Measurements from ENCODE around the gene SLC1A3. TPM values are rescaled to one million over a fixed set of nuclear protein-coding genes. Genes with fewer than 3 reads are reported as not detected.
A peak's percentile ranks its signal among the peaks of the same experiment; 100 is the strongest.

SLC1A3 gene
- polyA plus RNA-seq, 1 donor from 2014 or later, result not detected

DNA sequence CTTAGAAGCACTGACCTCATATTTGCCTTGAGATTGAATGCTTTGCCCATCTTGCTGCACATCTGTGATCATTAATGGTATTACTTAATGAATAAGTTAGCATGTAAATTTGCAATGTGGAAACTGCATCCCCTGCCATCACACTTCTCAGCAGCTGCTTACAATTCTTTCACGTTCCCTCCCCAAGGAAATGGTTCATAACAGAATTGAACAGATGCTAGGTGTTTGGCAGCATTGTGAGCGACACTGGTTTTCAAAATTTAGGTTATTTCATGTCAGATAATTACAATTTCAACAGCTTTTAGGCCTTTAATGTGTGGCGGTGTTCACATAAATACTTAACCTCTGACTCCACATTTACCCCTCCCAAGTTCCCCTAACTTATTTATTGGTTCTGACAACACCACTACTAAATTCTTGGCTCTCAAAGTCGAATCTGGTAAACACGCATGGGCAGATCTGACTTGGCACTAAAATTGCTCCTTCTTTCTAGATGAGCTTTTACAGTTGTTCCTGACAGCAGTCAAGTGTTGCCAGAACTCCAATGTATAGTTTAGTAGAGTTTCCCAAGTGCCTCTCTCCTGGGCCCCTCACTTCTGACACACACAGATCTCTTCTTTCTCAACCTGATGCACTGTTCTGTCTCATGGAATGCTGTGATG is 46.8 kb downstream of the SLC1A3 start:
- Mint-ChIP-seq H3K9me3 (no peaks in the 10 kb centered on the region), H3K27ac (no peak overlapping the region), H3K4me3 (no peak overlapping the region), H3K4me1 (no peaks in the 10 kb centered on the region), H3K36me3 (no peaks in the 10 kb centered on the region), H3K27me3 (peaks cover 20% of the 10 kb centered on the region)

DNA sequence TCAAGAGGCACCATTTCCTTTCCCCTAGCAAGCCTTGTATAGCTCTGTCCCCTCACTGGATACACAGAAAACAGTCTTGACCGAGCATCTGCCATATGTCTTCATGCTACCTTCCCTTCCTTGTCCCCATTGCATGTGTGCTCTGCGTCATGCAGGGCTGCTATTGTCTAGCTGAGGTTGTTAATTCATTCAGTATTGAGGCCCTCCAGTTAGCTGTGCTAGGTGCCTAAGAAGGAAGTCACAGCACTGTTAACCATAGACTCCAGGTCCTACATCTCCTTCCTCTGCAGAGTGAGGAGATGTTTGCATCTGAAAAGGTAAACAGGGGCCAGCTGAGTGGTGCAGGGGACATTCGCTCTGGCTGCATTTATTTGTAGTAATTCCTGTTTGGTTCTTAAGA is 48.2 kb downstream of the SLC1A3 start:
- H3K4me1 Mint-ChIP-seq, result no peaks in the 10 kb centered on the region
- H3K27ac Mint-ChIP-seq, result no peak overlapping the region
- H3K9me3 Mint-ChIP-seq, result no peaks in the 10 kb centered on the region
- peaks cover 19% of the 10 kb centered on the region for H3K27me3 Mint-ChIP-seq
- no peak overlapping the region for H3K4me3 Mint-ChIP-seq
- no peaks in the 10 kb centered on the region for H3K36me3 Mint-ChIP-seq

DNA sequence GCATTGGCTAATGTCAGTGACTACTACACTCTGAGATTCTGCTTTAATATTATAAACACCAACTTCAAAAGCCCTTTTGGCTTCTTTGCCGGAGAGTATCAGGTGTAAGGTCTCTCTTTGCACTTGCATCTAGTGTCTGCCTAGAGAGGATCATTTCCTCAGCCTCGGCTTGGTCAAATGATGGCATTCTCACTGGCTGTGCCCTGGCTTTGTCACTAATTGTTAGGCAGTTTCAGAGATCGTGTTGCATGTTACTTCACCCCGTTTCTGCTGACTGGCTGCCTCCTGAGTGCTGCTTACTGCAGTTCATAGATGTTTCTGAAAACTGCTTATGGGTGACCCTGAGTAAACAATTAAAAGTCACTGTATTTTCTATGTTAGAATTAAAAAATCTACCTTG is 48.8 kb downstream of the SLC1A3 start:
- Mint-ChIP-seq H3K9me3 (no peaks in the 10 kb centered on the region), H3K4me3 (no peak overlapping the region), H3K36me3 (no peaks in the 10 kb centered on the region), H3K27ac (no peak overlapping the region), H3K27me3 (peaks cover 19% of the 10 kb centered on the region), H3K4me1 (no peaks in the 10 kb centered on the region)

DNA sequence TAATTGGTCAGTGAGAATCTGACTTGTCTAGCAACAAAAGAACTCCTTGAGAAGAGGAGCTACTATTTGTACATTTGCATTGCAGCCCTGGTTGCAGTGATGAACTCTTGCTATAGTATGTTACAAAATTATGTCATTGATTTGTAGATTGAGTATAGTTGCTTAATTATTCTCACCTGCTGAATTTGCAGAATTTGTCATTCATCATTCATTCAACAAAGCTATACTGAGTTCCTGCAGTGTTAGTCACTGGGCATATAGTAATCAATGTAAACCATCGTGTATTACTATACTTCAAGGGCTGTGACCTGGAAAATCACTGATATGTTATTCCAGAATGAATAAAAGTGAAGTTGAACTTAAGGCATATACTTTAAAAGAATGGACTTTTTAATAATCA is 50.1 kb downstream of the SLC1A3 start:
- no peaks in the 10 kb centered on the region for H3K36me3 Mint-ChIP-seq
- H3K27ac Mint-ChIP-seq, result no peak overlapping the region
- peaks cover 19% of the 10 kb centered on the region for H3K27me3 Mint-ChIP-seq
- H3K4me1 Mint-ChIP-seq, result no peaks in the 10 kb centered on the region
- no peaks in the 10 kb centered on the region for H3K9me3 Mint-ChIP-seq
- H3K4me3 Mint-ChIP-seq, result no peak overlapping the region

DNA sequence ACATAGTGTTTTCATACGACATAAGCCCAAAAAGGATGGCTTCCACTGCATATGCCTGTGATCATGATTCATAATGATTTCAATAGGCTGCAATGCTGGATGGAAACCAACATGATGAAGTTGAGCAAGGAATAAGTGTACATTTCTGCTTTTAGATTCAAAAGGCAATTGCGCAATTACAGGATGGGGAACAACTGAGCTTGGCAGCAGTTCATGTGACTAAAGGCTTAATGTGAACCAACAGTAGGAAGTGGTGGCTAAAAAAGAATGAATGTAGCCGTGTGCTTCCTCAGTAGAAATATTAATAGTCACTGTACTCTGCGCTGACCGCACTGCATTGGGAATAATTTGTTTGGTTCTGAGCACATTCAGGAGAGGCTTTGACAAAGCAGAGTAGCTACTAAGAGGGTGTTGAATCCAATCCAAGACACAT is 51.2 kb downstream of the SLC1A3 start:
- no peaks in the 10 kb centered on the region for H3K36me3 Mint-ChIP-seq
- H3K9me3 Mint-ChIP-seq, result no peaks in the 10 kb centered on the region
- no peak overlapping the region for H3K4me3 Mint-ChIP-seq
- H3K4me1 Mint-ChIP-seq, result no peaks in the 10 kb centered on the region
- H3K27me3 Mint-ChIP-seq, result peaks cover 14% of the 10 kb centered on the region
- no peak overlapping the region for H3K27ac Mint-ChIP-seq

DNA sequence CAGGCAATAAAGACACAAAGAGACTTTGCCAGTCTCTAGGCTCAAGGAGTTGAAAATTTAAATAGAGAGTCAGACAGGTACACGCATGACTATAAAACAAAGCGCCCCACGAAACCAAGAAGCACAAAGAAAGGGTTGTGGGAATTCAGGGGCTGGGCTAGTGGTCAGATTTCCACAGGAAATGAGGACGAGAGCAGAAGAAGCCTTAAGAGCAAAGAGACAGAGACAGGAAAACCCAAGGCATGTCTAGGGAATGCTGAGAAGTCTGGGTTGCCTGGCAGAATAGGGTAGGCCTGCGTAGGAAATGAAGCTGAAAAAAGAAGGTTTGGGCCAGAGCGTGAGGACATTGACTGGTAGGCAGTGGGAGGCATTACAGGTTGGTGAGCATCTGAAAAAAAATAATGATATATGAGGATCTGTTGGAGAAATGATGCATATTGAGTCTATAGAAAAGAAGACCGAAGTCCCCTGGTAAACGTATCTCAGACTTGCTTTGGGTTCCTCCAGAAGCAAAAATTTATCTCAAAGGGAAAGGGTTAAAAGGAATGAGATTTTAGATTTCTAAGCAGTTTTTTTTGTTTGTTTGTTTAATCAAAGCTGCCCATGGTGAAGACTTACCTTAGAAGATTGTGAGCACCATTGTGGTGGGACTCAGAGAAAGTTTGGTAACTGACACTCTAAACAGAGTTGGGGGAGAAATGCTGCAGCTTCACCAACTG is 51.8 kb downstream of the SLC1A3 start:
- Mint-ChIP-seq H3K36me3 (no peaks in the 10 kb centered on the region), H3K9me3 (no peaks in the 10 kb centered on the region), H3K4me3 (no peak overlapping the region), H3K27me3 (peaks cover 11% of the 10 kb centered on the region), H3K4me1 (no peaks in the 10 kb centered on the region), H3K27ac (no peak overlapping the region)

DNA sequence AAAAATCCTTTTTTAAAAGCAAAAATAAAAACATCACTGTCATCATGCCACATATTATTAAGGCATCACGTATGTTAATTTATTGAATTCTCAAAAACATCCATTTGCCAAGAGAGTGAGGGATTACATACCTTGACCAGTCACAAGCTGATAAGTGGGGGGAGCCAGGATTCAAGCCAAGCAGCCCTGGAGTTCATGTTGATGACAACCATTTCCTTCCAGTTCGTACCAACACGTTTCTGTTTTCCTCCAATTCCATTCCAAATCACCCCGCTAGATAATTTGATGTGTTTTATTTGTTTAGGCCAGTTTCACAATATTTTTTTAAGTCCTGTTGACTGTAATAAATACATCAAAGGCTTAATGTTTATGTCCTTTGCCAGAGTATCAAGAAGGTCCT is 53.0 kb downstream of the SLC1A3 start:
- H3K27ac Mint-ChIP-seq, result no peak overlapping the region
- H3K36me3 Mint-ChIP-seq, result no peaks in the 10 kb centered on the region
- no peak overlapping the region for H3K4me3 Mint-ChIP-seq
- H3K27me3 Mint-ChIP-seq, result peaks cover 13% of the 10 kb centered on the region
- H3K4me1 Mint-ChIP-seq, result no peaks in the 10 kb centered on the region
- no peaks in the 10 kb centered on the region for H3K9me3 Mint-ChIP-seq

DNA sequence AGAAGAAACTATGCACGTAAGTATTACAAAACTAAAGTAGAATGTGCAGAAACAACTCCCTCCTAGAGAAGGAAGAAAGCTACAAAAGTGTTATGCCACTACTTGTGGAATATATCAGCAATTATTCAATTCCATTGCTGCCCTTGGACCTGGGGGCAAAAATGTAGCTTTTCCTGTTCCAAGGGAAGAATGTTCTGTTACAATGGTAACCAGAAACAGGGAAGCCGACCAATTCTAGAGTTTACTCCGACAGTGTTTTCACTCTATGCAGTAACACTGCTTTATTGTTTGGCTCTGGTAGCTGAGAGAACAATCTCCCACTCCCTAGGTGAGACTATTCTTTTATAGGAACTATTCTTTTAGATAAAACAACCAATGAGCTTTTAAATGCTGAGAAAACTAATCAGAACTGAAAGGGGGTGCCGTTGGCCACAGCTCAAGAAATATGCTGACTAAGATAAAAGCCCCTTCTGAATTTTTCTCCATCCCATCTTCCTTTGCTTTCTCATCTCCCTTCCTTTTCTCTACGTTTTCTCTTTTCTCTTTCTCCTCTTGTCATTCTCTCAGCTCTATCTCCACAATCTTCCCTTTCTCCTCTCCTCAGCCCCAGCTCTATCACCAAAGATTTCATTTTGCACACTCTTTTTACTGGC is 54.1 kb downstream of the SLC1A3 start:
- no peaks in the 10 kb centered on the region for H3K36me3 Mint-ChIP-seq
- no peaks in the 10 kb centered on the region for H3K4me1 Mint-ChIP-seq
- H3K9me3 Mint-ChIP-seq, result no peaks in the 10 kb centered on the region
- peaks cover 10% of the 10 kb centered on the region for H3K27me3 Mint-ChIP-seq
- no peak overlapping the region for H3K27ac Mint-ChIP-seq
- no peak overlapping the region for H3K4me3 Mint-ChIP-seq

DNA sequence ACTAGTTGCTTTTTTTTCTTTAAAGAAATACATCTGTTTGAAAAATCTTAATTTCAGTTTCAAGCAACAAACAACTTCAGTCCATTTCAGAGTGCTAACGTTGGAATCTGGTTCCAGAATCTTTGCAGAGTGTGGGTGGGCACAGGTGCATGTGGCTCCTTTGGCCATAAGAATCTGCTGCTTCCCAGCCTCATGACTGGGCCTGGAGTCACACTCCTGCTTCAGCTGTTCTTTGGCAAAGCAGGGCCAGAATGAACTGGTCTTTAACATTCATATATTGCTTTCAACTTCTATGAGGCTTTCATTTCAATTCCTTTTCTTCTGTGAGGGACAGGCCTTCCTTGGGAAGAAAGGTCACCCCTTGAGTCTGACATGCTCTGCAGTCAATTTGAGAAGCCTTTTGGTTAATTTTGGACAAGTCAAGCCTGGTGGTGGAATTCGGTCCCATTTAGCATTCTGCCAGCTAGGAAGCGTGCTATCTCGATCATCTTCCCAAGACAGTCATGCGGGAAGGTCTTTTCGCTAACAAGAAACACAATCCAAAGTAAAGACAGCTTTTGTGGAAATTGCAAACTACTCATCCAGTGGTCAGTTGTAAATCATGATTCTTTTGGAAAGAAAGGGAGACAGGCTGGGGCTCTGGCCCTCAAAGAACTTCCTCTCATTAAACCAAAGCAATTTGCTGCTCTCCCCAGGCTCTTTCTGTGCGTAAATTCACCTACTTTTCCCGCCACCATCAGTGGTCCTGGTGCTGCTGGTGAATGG is 55.2 kb downstream of the SLC1A3 start:
- H3K36me3 Mint-ChIP-seq, result no peaks in the 10 kb centered on the region
- H3K4me3 Mint-ChIP-seq, result no peak overlapping the region
- no peaks in the 10 kb centered on the region for H3K9me3 Mint-ChIP-seq
- H3K27me3 Mint-ChIP-seq, result peaks cover 10% of the 10 kb centered on the region
- no peak overlapping the region for H3K27ac Mint-ChIP-seq
- H3K4me1 Mint-ChIP-seq, result no peaks in the 10 kb centered on the region

DNA sequence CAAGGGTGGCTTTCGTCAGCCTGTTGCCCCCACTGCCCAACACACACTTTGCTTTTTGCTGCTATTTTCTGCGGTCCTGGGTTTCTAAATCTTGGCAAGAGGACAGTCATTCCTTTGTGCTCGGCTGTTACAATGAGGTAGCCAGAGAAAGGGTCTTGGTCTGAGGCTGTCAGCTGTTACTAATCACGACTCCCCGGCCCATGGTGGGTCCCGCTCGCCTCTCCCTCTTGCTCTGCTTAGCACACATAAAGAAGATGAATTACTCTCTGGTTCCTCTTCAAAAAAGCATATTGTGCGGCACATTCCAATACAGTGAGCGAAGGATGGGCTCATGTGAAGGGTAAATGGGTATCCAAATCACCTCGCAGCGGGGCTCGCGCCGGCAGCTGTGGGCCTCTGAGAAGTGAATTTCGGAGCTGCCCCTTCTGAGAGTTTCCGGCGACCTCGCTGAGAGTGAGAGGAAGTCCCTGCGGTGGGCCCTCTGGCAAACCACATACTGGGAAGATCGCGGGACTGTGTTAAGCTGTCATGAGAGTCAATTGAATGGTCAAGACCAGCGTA is 56.0 kb downstream of the SLC1A3 start:
- Mint-ChIP-seq H3K9me3 (no peaks in the 10 kb centered on the region), H3K36me3 (no peaks in the 10 kb centered on the region), H3K4me3 (no peak overlapping the region), H3K4me1 (no peaks in the 10 kb centered on the region), H3K27me3 (peaks cover 10% of the 10 kb centered on the region), H3K27ac (no peak overlapping the region)

DNA sequence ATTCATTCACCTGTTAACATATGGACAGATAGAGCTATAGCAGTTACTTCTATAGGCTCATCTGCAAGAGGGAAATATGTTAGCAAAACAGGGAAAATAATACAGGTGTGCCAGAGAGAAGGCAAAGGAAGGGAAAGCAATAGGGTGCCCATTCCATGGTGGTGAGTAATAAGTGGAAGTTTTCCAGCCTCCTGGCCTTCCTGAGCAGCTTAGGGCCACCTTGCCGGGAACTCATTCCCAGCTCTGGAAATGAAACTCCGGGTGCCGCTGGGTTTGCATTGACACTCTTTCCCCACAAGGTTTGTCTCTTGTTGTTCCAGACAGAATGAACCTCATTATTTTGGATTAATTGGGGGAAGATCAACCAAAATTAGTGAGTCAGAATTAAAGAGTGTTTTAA is 58.4 kb downstream of the SLC1A3 start:
- no peaks in the 10 kb centered on the region for H3K4me1 Mint-ChIP-seq
- H3K9me3 Mint-ChIP-seq, result no peaks in the 10 kb centered on the region
- H3K36me3 Mint-ChIP-seq, result no peaks in the 10 kb centered on the region
- H3K27me3 Mint-ChIP-seq, result peaks cover 4% of the 10 kb centered on the region
- H3K27ac Mint-ChIP-seq, result no peak overlapping the region
- H3K4me3 Mint-ChIP-seq, result no peak overlapping the region

DNA sequence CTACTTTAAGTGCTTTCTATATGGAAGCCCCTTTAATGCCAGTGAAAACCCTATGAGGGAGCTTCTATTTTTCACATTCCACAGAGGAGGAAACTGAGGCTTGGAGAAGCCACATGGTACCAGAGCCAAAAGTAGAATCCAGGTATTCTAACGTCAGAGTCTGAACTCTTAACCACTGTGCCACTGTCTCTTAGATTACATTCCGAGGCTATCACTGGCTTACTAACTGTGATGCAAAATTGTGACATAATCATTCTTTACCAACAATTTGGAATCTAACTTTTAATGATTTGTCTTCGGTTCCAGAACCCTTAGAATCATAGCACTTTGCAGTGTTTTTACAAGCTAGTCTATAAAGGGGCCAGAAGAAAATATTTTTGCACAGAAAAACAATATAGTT is 59.2 kb downstream of the SLC1A3 start:
- no peaks in the 10 kb centered on the region for H3K36me3 Mint-ChIP-seq

DNA sequence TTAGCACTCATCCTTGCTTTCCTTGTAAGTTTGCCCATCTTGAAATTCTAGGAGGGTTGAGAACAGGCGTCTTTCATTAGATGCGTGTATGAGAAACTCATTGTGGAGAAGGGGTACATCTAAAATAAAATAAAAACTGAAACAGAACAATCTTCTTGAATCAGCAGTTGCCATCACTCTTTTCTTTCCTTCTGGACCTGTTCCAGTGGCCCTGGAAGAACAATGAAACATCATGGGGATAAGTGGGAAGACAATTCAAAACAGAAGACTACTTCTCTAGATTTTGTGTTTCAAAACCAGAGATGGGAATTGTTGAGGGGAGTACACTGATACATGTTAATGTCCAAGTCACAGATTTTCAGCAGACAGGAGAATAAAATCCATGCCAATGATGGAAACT is 59.9 kb downstream of the SLC1A3 start:
- Mint-ChIP-seq H3K27me3 (peaks cover 2% of the 10 kb centered on the region), H3K9me3 (no peaks in the 10 kb centered on the region), H3K4me1 (no peaks in the 10 kb centered on the region), H3K36me3 (no peaks in the 10 kb centered on the region), H3K4me3 (no peak overlapping the region), H3K27ac (no peak overlapping the region)

More for the DNA sequence above, 59.2 kb downstream of the SLC1A3 start:
- peak overlapping the region in 1 of 3 donors; percentile 7 for H3K27ac Mint-ChIP-seq
- H3K27me3 Mint-ChIP-seq, result peaks cover 4% of the 10 kb centered on the region
- no peak overlapping the region for H3K4me3 Mint-ChIP-seq
- H3K9me3 Mint-ChIP-seq, result no peaks in the 10 kb centered on the region
- H3K4me1 Mint-ChIP-seq, result no peaks in the 10 kb centered on the region

DNA sequence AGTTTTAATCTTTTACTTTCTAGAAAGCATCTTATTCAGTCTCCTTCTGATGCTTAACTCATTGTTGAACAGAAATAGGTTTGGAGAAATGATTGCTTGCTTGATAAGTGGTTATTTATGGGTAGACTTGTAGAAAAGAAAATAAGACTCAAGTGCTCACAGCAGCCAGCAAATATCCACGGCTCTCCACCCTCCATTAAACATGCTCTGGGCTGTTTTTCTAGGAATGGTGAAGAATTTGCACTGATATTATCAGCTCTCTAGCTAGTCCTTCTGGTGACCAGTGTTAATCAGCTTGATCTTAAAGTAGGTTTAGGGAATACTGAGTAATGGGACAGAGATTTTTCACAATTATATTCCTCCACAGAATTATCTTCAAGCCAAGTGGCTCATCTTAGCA is 60.6 kb downstream of the SLC1A3 start:
- Mint-ChIP-seq H3K4me3 (no peak overlapping the region), H3K9me3 (no peaks in the 10 kb centered on the region), H3K27me3 (peaks cover 2% of the 10 kb centered on the region), H3K27ac (no peak overlapping the region), H3K4me1 (no peaks in the 10 kb centered on the region), H3K36me3 (no peaks in the 10 kb centered on the region)

DNA sequence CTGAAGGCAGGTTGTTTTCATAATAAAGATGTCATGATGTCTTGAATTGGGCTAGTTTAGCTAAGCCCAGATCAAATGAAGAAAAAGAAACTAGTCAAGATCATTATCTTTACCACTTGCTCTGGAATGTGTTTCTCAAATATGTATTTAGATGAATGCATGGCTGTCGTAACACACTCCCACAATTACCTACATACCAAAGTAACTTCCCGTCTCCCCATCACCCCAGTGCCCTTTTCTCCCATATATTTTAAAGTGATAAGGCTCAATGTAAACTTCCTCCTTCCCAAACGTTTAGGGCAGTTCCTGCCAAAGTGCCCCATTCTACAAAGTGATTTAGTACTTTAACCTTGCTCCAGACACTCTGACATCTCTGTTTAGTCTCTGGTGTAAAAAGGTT is 61.4 kb downstream of the SLC1A3 start:
- no peaks in the 10 kb centered on the region for H3K9me3 Mint-ChIP-seq
- H3K27ac Mint-ChIP-seq, result no peak overlapping the region
- H3K36me3 Mint-ChIP-seq, result no peaks in the 10 kb centered on the region

More for the DNA sequence above, 61.4 kb downstream of the SLC1A3 start:
- H3K4me3 Mint-ChIP-seq, result no peak overlapping the region
- no peaks in the 10 kb centered on the region for H3K4me1 Mint-ChIP-seq
- peaks cover 2% of the 10 kb centered on the region for H3K27me3 Mint-ChIP-seq

All from IgD-negative memory B cell (primary cell).